Measurements from ENCODE around the gene WNT1. TPM values are rescaled to one million over a fixed set of nuclear protein-coding genes. Genes with fewer than 3 reads are reported as not detected.

WNT1 gene
- not detected for total RNA-seq

GRCh38 chr12:48978291-48978740, at the start of gene WNT1:
TSS of gene WNT1 (plus strand) at chr12:48978322. CDS start at chr12:48978651, 329 bp downstream.
- ATAC-seq, result no peak
- intact Hi-C loops (cut with DNase I), result no loop called here
- DNase-seq (ENCODE audit: low spot score), result no peak

DNA sequence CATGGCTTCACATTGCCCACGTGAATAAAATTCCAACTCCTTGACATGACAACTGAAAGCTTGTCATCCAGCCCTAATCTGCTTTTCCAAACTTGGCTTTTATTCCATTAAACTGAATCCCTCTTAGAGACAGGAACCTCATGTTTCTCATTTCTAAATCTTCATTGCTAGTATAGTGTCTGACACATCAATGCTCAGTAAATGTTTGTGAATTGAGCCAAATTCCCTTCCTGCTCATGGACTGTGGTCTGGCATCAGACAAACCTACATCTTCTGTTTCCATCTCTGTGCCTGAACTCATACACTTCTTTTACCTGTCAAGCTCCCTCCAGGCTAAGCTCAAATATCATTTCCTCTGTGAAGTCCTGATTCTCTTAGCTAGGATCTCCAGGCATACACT, 48.6 kb upstream of the WNT1 start:
- intact Hi-C loops (cut with DNase I), result no loop called here
- ATAC-seq (no peak), DNase-seq (ENCODE audit: low spot score) (no peak)

GRCh38 chr12:48930475-48930874, 47.6 kb upstream of the WNT1 start:
- DNase-seq (ENCODE audit: low spot score), result no peak
- no peak for ATAC-seq
- intact Hi-C loops (cut with DNase I), result loop anchor here (10.0 kb wide), 1 partner anchor 76 kb away; the partner anchor contains the start of gene DDX23

DNA sequence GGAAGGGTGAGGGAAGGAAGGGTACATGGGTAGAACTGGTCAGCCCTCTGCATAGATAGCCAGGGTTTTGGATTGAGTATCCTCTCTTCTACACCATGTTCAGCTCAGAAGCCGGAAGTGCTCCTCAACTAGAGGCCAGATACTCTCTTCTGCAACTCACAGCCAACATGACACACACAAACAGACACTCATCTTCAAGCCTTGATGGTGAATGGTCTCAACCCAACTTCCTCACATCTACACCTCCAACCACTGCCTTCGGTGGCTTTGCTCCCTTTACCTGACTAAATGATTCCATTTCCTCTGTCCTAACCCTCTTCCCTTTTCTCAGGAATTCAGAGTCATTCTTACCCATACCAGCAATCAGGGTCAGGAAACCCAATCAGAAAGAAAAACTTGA, 45.2 kb upstream of the WNT1 start:
- DNase-seq (ENCODE audit: low spot score) (no peak), ATAC-seq (no peak)
- intact Hi-C loops (cut with DNase I), result loop anchor here (10.0 kb wide), 1 partner anchor 78 kb away; the partner anchor contains the start of gene DDX23

- DNase-seq (ENCODE audit: low spot score), result no peak
- ATAC-seq, result no peak
- intact Hi-C loops (cut with DNase I), result loop anchor here (10.0 kb wide), 1 partner anchor 79 kb away; the partner anchor contains the start of gene DDX23
These were observed 44.3 kb upstream of the WNT1 start for GRCh38 chr12:48933664-48934311.

- DNase-seq (ENCODE audit: low spot score), result no peak
- no peak for ATAC-seq
- intact Hi-C loops (cut with DNase I), result loop anchor here (10.0 kb wide), 1 partner anchor 80 kb away; the partner anchor contains the start of gene DDX23
These were observed 43.8 kb upstream of the WNT1 start for GRCh38 chr12:48934312-48934706.

DNA sequence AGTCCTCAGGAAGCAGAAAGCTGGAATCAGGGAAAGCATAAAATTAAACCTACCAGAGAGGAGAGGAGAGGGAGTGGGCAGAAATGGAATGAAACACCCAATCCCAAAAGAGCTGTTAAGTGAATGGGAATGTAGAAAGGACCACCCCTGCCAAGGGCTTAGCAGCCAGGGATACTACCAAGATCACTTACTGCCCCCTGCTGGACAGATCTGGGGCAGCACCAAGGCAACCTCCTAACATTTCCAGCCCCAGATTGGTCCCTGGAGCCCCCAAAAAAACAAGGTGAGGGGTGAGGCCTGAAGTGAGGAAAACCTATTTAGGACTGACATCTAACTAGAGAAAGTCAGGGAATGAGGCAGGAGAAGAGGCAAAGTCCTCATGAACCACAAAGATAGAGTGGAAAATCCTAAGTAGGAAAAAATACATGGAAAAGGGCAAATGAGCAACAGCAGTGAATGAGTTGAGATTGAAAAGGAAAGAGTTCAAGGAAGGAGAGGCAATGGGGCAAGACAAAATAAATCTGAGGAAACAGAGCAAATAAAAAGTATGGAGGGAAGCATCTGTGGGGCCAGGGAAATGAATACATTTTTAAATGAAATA, 41.6 kb upstream of the WNT1 start:
- ATAC-seq (peak; percentile 80), DNase-seq (ENCODE audit: low spot score) (peak; percentile 86)
- intact Hi-C loops (cut with DNase I), result loop anchor here (10.0 kb wide), 1 partner anchor 82 kb away; the partner anchor contains the start of gene DDX23

DNA sequence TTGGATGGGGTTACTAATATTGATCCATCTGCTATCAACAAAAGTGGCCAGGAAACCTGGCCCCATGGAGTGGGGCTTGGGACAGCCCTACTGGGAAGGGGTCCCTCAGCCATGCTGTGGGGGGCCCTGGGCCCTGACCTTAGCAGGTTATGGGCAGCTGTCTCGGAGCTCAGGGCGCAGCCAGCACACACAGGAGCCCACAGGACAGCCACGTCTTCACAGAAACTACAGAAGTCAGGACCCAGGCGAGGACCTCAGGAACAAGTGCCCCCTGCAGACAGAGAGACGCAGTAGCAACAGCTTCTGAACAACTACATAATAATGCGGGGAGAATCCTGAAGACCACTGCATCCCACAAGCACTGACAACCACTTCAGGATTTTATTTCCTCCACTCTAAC, 41.0 kb upstream of the WNT1 start:
- DNase-seq (ENCODE audit: low spot score) (no peak), ATAC-seq (no peak)
- intact Hi-C loops (cut with DNase I), result loop anchor here (10.0 kb wide), 1 partner anchor 82 kb away; the partner anchor contains the start of gene DDX23

DNA sequence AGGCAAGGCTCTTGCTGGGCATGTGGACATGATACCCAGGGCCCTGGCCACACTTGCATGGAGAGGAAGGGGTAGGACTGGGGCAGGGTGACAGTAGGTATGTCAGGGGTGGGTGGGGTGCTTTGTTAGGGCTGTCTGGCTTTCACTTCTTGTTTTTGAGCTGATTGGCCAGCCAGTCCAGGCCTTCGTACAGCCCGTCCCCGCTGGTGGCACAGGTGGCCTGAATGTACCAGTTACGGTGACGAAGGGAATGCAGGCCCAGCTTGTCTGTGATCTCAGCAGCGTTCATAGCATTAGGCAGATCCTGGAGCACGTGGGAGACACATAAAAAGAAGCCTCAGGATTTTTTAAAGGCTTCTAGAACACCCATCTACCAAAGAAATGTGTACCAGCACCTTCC, 39.3 kb upstream of the WNT1 start:
- no peak for DNase-seq (ENCODE audit: low spot score)
- intact Hi-C loops (cut with DNase I), result loop anchor here (10.0 kb wide), 1 partner anchor 84 kb away; the partner anchor contains the start of gene DDX23
- no peak for ATAC-seq

DNA sequence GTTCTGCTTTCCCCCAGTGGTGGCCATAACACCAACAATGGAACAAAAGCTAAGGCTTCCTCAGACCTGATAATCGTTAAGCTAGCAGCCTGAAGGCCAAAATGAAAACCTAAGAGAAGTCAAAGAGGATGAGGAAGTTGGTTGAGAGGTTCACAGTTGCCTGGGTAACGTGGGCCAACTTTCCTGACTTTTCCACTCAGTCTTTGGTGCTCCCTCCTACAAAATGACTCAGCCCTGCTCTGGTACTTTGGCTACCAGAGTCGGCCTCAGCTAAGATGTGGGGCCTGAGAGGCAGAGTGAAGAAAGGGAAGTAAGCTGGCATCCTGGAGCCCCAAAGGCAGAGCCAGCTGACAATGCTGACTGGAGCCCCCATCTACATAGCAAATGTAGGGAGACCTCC, 37.9 kb upstream of the WNT1 start:
- intact Hi-C loops (cut with DNase I), result no loop called here
- no peak for DNase-seq (ENCODE audit: low spot score)
- ATAC-seq, result no peak

DNA sequence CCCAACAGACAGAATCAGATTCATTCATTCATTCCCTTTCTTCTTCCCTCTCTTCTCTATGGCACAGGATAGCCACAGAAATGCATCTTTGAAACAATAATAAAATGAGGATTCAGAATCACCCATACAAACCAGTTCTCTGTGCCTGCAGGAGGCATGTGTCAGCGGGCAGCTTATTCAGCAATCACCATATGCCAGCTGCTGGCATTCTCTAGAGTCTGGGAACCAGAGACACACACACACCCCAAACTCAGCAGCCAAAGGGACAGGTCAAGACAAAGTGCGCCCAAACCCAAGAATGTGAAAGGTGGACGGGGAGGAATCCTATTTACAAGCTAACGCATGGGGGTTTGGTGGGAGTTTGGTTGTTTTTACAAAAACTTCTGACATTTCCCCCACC, 34.9 kb upstream of the WNT1 start:
- ATAC-seq (no peak), DNase-seq (ENCODE audit: low spot score) (no peak)
- intact Hi-C loops (cut with DNase I), result no loop called here

GRCh38 chr12:48946205-48946604, 31.9 kb upstream of the WNT1 start:
- no peak for ATAC-seq
- no peak for DNase-seq (ENCODE audit: low spot score)

GRCh38 chr12:48946943-48947342, 31.2 kb upstream of the WNT1 start:
- no peak for DNase-seq (ENCODE audit: low spot score)
- intact Hi-C loops (cut with DNase I), result no loop called here
- ATAC-seq, result no peak

More at GRCh38 chr12:48946205-48946604, 31.9 kb upstream of the WNT1 start:
- intact Hi-C loops (cut with DNase I), result no loop called here

GRCh38 chr12:48947727-48948126, 30.4 kb upstream of the WNT1 start:
- DNase-seq (ENCODE audit: low spot score) (no peak), ATAC-seq (no peak)
- intact Hi-C loops (cut with DNase I), result no loop called here

- ATAC-seq (no peak), DNase-seq (ENCODE audit: low spot score) (no peak)
- intact Hi-C loops (cut with DNase I), result no loop called here
These were observed 25.4 kb upstream of the WNT1 start for GRCh38 chr12:48952691-48953090.

- intact Hi-C loops (cut with DNase I), result no loop called here
- no peak for ATAC-seq
- DNase-seq (ENCODE audit: low spot score), result no peak
These were observed 24.1 kb upstream of the WNT1 start for GRCh38 chr12:48954061-48954460.

- intact Hi-C loops (cut with DNase I), result no loop called here
- DNase-seq (ENCODE audit: low spot score), result no peak
- no peak for ATAC-seq
These were observed 23.2 kb upstream of the WNT1 start for GRCh38 chr12:48954841-48955501.

- intact Hi-C loops (cut with DNase I), result no loop called here
- peak; percentile 95 for ATAC-seq
- DNase-seq (ENCODE audit: low spot score), result peak; percentile 87
These were observed 21.6 kb upstream of the WNT1 start for GRCh38 chr12:48956279-48957140.

Measured in sciatic nerve (tissue), 2 donors.